ENCODE data around the gene HPCAL1. TPM values are rescaled to one million over a fixed set of nuclear protein-coding genes. Genes with fewer than 3 reads are reported as not detected.

The HPCAL1 gene
- total RNA-seq, 1 donor from 2014 or later = 13.1 TPM

DNA sequence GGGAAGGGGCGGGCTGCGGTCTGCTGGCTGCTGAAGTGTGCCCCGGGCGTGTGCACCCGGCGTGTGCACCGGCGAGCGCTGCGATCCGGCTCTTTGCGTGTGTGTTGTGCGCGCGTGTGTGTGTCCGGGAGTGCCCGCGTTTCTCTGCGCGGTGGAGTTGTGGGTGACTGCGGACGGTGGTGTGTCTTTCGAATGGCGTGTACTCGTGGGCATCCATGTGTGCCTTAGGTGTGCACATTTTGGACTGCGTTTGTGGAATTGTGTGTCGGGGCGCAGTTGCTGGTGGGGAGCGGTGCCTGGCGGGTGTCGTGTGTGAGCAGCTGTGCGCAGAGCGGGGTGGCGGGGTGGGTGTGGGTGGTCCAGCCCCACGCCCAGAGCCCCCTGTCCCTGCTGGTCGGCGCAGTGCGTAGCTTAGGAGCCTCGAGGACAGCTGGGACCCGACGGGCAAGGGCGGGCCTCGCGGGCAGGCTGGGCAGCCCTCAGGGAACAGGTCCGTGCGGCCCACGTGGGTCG, 533 bp downstream of the HPCAL1 start:
- TF ChIP-seq, protein P1, sequence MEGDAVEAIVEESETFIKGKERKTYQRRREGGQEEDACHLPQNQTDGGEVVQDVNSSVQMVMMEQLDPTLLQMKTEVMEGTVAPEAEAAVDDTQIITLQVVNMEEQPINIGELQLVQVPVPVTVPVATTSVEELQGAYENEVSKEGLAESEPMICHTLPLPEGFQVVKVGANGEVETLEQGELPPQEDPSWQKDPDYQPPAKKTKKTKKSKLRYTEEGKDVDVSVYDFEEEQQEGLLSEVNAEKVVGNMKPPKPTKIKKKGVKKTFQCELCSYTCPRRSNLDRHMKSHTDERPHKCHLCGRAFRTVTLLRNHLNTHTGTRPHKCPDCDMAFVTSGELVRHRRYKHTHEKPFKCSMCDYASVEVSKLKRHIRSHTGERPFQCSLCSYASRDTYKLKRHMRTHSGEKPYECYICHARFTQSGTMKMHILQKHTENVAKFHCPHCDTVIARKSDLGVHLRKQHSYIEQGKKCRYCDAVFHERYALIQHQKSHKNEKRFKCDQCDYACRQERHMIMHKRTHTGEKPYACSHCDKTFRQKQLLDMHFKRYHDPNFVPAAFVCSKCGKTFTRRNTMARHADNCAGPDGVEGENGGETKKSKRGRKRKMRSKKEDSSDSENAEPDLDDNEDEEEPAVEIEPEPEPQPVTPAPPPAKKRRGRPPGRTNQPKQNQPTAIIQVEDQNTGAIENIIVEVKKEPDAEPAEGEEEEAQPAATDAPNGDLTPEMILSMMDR (IDR thresholded peaks at IDR 0.05; ENCODE audit: partially characterized antibody, unreplicated experiment) = no peak
- peaks cover 9% of the 10 kb centered on the region for H3K36me3 Mint-ChIP-seq (ENCODE audit: unreplicated experiment)
- H3K27ac Mint-ChIP-seq (ENCODE audit: unreplicated experiment) = peak overlapping the region; percentile 62
- peak; percentile 37 for DNase-seq
- H3K4me3 Mint-ChIP-seq (ENCODE audit: unreplicated experiment) = peak overlapping the region; percentile 91
- peaks cover 13% of the 10 kb centered on the region for H3K27me3 Mint-ChIP-seq (ENCODE audit: unreplicated experiment)
- peaks cover 2% of the 10 kb centered on the region for H3K4me1 Mint-ChIP-seq (ENCODE audit: low read depth, unreplicated experiment)
- H3K9me3 Mint-ChIP-seq (ENCODE audit: unreplicated experiment) = peaks cover 6% of the 10 kb centered on the region

DNA sequence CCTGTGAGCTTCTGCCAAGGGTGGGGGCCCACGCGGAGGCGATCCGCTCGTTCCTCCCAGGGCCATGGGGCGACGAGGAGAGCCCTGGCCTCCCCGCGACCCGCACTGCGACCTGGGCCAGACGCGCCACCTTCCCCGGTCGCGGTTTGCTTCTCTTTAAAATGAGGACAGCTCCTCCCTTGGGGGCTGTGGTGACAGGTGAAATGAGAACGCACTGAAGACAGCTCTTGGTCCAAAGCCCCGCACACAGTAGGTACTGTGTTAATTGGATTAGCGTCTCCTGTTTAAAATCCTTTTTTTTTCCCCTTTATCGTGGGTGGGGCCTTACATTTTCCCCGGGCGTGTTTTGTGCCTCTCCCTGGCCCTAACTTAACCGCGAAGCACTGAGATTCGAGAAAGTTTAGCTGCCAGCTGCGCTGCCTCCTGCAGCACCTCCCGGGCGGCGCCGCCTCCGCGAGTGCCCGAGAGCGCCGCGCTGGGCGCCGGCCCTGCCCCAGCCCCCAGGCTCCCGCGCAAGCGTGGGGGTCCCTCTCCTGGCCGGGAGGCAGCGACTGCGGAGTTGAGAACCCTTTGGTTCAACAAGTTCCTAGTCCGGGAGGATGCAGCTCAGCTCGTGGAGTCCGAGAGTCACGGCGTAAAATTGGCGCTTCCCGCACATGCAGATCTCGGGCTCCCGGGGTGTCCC, 1.1 kb downstream of the HPCAL1 start:
- H3K27me3 Mint-ChIP-seq (ENCODE audit: unreplicated experiment) = peaks cover 13% of the 10 kb centered on the region
- no peak overlapping the region for H3K27ac Mint-ChIP-seq (ENCODE audit: unreplicated experiment)
- H3K4me1 Mint-ChIP-seq (ENCODE audit: low read depth, unreplicated experiment) = peaks cover 2% of the 10 kb centered on the region
- H3K4me3 Mint-ChIP-seq (ENCODE audit: unreplicated experiment) = peak overlapping the region; percentile 86
- DNase-seq = peak; percentile 50
- TF ChIP-seq, protein P1 (IDR thresholded peaks at IDR 0.05; ENCODE audit: partially characterized antibody, unreplicated experiment) = no peak
- peaks cover 5% of the 10 kb centered on the region for H3K9me3 Mint-ChIP-seq (ENCODE audit: unreplicated experiment)
- peaks cover 3% of the 10 kb centered on the region for H3K36me3 Mint-ChIP-seq (ENCODE audit: unreplicated experiment)

DNA sequence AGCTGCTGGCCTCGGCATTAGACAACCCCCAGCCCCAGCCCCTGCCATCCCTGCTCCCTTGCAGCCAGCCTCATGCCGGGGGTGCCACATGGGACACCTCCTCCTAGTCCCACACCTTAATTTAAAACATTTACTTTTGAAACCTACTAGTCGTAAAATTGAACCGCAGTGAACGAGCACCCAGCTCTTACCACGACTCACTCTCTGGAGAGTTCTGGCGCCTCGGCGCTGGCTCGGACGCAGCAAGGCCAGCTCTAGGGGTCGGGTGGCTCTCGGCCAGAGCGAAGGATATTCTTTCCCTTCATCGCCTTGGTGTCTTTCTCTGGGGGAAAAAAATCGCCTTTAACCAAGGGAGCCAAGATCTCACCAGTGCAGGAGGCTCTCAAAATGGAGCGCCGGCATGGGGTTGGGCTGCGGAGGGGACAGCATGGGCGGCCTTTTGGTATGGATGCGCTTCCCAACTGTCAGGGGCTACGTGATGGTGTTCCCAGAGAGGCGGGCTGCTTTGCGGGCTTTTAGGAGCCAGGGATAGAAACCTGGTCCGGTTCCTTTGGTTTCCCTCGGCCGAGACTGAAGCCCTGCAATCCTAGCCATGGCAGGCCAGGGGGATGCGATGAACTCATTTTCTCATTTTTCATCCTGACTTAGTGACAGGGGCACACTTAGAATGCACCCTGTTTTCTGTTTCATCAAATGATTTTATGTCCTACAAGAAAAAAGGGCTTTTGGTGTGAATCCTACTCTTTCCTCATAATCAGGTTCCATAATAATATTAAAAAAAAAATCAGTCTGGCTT, 2.0 kb downstream of the HPCAL1 start:
- peaks cover 5% of the 10 kb centered on the region for H3K9me3 Mint-ChIP-seq (ENCODE audit: unreplicated experiment)
- H3K4me1 Mint-ChIP-seq (ENCODE audit: low read depth, unreplicated experiment) = peaks cover 2% of the 10 kb centered on the region
- no peak overlapping the region for H3K27ac Mint-ChIP-seq (ENCODE audit: unreplicated experiment)
- no peak for DNase-seq
- H3K4me3 Mint-ChIP-seq (ENCODE audit: unreplicated experiment) = peak overlapping the region; percentile 86
- peaks cover under 1% of the 10 kb centered on the region for H3K36me3 Mint-ChIP-seq (ENCODE audit: unreplicated experiment)
- TF ChIP-seq, protein P1 (IDR thresholded peaks at IDR 0.05; ENCODE audit: partially characterized antibody, unreplicated experiment) = no peak
- H3K27me3 Mint-ChIP-seq (ENCODE audit: unreplicated experiment) = peaks cover 13% of the 10 kb centered on the region

DNA sequence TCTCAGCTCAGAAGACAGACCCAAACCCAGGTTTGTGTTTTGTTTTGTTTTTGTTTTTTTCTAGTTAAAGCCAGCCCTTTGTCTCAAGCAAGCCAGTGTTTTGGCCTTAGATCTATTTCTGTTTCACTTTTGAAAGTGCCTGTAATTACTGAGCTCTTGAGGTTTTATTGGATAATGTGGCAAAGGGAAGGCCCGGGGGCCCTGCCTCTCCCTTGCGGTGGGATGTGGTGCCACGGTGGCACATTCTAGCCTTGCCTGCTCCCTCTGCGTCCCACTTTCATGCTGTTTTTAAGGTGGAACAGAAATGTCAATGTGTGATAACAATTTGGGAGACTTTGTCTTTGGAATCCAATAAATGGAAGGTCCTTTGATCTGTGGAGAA, 2.5 kb downstream of the HPCAL1 start:
- H3K4me1 Mint-ChIP-seq (ENCODE audit: low read depth, unreplicated experiment) = peaks cover 2% of the 10 kb centered on the region
- peak overlapping the region; percentile 15 for H3K4me3 Mint-ChIP-seq (ENCODE audit: unreplicated experiment)
- peaks cover 13% of the 10 kb centered on the region for H3K27me3 Mint-ChIP-seq (ENCODE audit: unreplicated experiment)
- no peak for DNase-seq
- H3K36me3 Mint-ChIP-seq (ENCODE audit: unreplicated experiment) = peaks cover 6% of the 10 kb centered on the region
- TF ChIP-seq, protein P1 (IDR thresholded peaks at IDR 0.05; ENCODE audit: partially characterized antibody, unreplicated experiment) = no peak
- peaks cover 5% of the 10 kb centered on the region for H3K9me3 Mint-ChIP-seq (ENCODE audit: unreplicated experiment)
- no peak overlapping the region for H3K27ac Mint-ChIP-seq (ENCODE audit: unreplicated experiment)

Measured in glutamatergic neuron (in vitro differentiated cells).